HepG2 (cell line): ENCODE measurements around the gene TPD52L2. TPM values are rescaled to one million over a fixed set of nuclear protein-coding genes. Genes with fewer than 3 reads are reported as not detected.

Source experiments
- AGO2 ChIP-seq: fragments of 200-400 bp; formaldehyde crosslinking; optimal IDR thresholded peaks from 2 replicates; pipeline ENCODE3; 2017; ENCODE audit warnings: mild to moderate bottlenecking, low read depth, low read length, moderate library complexity
- ARID3A ChIP-seq: IDR thresholded peaks from 2 replicates; pipeline ENCODE4 v1.6.1; 2012; ENCODE audit warnings: low read depth, low read length, improper control_type of control experiment
- CSRNP2 ChIP-seq: sonication (generic); formaldehyde crosslinking; conservative IDR thresholded peaks from 2 replicates; pipeline ENCODE4 v1.8.0; 2022; ENCODE audit warnings: low read depth, missing genetic modification reagents
- HOXA3 ChIP-seq: sonication (generic); formaldehyde crosslinking; IDR thresholded peaks from 2 replicates; pipeline ENCODE4 v1.5.0; 2020; ENCODE audit warnings: missing genetic modification reagents
- IRF9 ChIP-seq: sonication (generic); formaldehyde crosslinking; IDR thresholded peaks from 2 replicates; pipeline ENCODE4 v1.8.0; 2022; ENCODE audit warnings: missing genetic modification reagents, mild to moderate bottlenecking, borderline replicate concordance
- RBFOX2 ChIP-seq: fragments of 200-400 bp; formaldehyde crosslinking; IDR thresholded peaks from 2 replicates; pipeline ENCODE4 v1.6.1; 2017; ENCODE audit warnings: low read depth, mild to moderate bottlenecking, low read length
- RBM22 ChIP-seq: fragments of 200-400 bp; formaldehyde crosslinking; optimal IDR thresholded peaks from 2 replicates; pipeline ENCODE3; 2017; ENCODE audit warnings: mild to moderate bottlenecking, low read length, moderate library complexity
- REST ChIP-seq, 2 experiments: IDR thresholded peaks; 2 replicates each; pipeline ENCODE4 v1.6.1; 2011 to 2012; ENCODE audit warnings: low read length in 2 of 2, borderline replicate concordance in 1 of 2, low read depth in 1 of 2, mild to moderate bottlenecking in 1 of 2, moderate library complexity in 1 of 2
- SATB2 ChIP-seq: sonication (generic); formaldehyde crosslinking; IDR thresholded peaks from 2 replicates; pipeline ENCODE4 v1.5.0; 2020; ENCODE audit warnings: missing genetic modification reagents
- TFAP4 ChIP-seq: sonication (generic); IDR thresholded peaks from 2 replicates; pipeline ENCODE4 v1.6.1; 2016; ENCODE audit warnings: low read depth, borderline replicate concordance
- TRAFD1 ChIP-seq: sonication (generic); formaldehyde crosslinking; IDR thresholded peaks from 2 replicates; pipeline ENCODE4 v1.5.1; 2020; ENCODE audit warnings: missing genetic modification reagents, mild to moderate bottlenecking, borderline replicate concordance
- WIZ ChIP-seq: sonication (generic); formaldehyde crosslinking; IDR thresholded peaks from 2 replicates; pipeline ENCODE4 v1.5.1; 2020; ENCODE audit warnings: mild to moderate bottlenecking, missing genetic modification reagents
- ZMAT3 ChIP-seq: sonication (generic); formaldehyde crosslinking; conservative IDR thresholded peaks from 2 replicates; pipeline ENCODE4 v1.7.0; 2021; ENCODE audit warnings: missing genetic modification reagents
- ZNF292 ChIP-seq: sonication (generic); formaldehyde crosslinking; IDR thresholded peaks from 2 replicates; pipeline ENCODE4 v1.8.1; 2022; ENCODE audit warnings: mild to moderate bottlenecking, low read depth, missing genetic modification reagents, borderline replicate concordance
- ZNF652 ChIP-seq: IDR thresholded peaks from 2 replicates; pipeline ENCODE4 v1.6.1; 2016; ENCODE audit warnings: low read depth, borderline replicate concordance
- ZNF788 ChIP-seq: sonication (generic); formaldehyde crosslinking; IDR thresholded peaks from 2 replicates; pipeline ENCODE4 v1.5.0; 2020; ENCODE audit warnings: mild to moderate bottlenecking, missing genetic modification reagents, borderline replicate concordance
- polyA plus RNA-seq, 8 experiments: library from polyadenylated mRNA; depleted of rRNA in 3 of 8; stranded (reverse) in 7 of 8; unstranded in 1 of 8; fragments of >200 nt; fragmentation: Illumina TruSeq in 4 of 8; extraction: Trizol in 4 of 8; gene quantifications; 2 replicates each; pipeline versions ENCODE4 v1.2.1 to v1.2.3, GENCODE V29; 2011 to 2016; ENCODE audit warnings: low read depth in 4 of 8, missing spikeins in 1 of 8, mixed read lengths in 1 of 8; ENCODE audit not compliant: insufficient read depth in 1 of 8
- total RNA-seq, 5 experiments: library from RNA; depleted of rRNA; stranded (reverse); fragments of >200 nt; fragmentation: Illumina TruSeq; extraction: Trizol; gene quantifications; 2 replicates each; pipeline ENCODE4 v1.2.3, GENCODE V29; 2016; ENCODE audit warnings: low read depth in 1 of 5

The TPD52L2 gene
- total and polyA plus RNA-seq, 2 of the 13 experiments (the other 11 are each of a cell fraction or from before 2014, with no cell fraction given) = 156 to 184 TPM

GRCh38 chr20:63861981-63862901 lies 2.8 kb upstream of the TPD52L2 start (continued):
- TF ChIP-seq IRF9 (peak; percentile 42; the same call in 1 of the 2 replicates), ARID3A (no peak), REST (IDR thresholded peaks at IDR 0.05; ENCODE audit: borderline replicate concordance in 1 of 2, low read depth in 1 of 2, low read length in 2 of 2) (no peak), WIZ (CRISPR knock-in tag) (no peak), ZNF652 (CRISPR knock-in tag) (no peak), RBFOX2 (peak; percentile 89), CSRNP2 (CRISPR knock-in tag) (0 out of 2 replicates have a peak, but pooled peaks have one; percentile 24), ZNF788 (CRISPR knock-in tag) (no peak), TRAFD1 (CRISPR knock-in tag) (no peak), SATB2 (CRISPR knock-in tag) (no peak), ZNF292 (CRISPR knock-in tag) (0 out of 2 replicates have a peak, but pooled peaks have one; percentile 18), HOXA3 (CRISPR knock-in tag) (peak; percentile 76), ZMAT3 (CRISPR knock-in tag) (no peak), AGO2 (peak; percentile 96), TFAP4 (no peak), RBM22 (peak; percentile 52)
